ENCODE results near the gene FRMD3. TPM values are rescaled to one million over a fixed set of nuclear protein-coding genes. Genes with fewer than 3 reads are reported as not detected.

FRMD3 gene
- total RNA-seq, 1 experiment from 2014 or later = 14.5 TPM

DNA sequence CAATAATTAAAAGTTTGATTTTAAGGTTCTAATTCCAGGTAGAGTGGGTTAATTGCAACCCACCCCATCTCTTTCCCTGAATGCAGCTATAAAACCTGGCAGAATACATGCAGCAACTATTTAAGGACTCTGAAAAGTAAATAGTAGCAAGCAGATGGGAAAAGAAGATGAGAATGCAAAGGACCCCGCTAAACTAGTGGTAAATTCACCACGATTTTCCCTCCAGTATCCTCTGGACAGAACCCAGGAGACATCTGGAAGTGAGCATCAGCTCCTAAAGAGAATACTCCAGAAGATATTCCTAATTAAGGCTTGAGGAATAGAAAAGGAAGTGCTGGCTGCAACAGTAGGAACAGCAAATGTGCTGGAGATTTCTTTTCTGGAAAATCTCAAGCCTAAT, 170.9 kb downstream of the FRMD3 start:
- POLR2A ChIA-PET = no interaction called here
- DNase-seq (ENCODE audit: low read depth, low spot score) (no peak), ATAC-seq (no peak)
- H3K9me3 ChIP-seq (ENCODE audit: control insufficient read depth, insufficient read depth, low read depth, low read length) = no peaks in the 10 kb centered on the region
- H3K36me3 ChIP-seq (ENCODE audit: control insufficient read depth, insufficient read depth, low read length) = no peaks in the 10 kb centered on the region
- TF ChIP-seq, protein P1, sequence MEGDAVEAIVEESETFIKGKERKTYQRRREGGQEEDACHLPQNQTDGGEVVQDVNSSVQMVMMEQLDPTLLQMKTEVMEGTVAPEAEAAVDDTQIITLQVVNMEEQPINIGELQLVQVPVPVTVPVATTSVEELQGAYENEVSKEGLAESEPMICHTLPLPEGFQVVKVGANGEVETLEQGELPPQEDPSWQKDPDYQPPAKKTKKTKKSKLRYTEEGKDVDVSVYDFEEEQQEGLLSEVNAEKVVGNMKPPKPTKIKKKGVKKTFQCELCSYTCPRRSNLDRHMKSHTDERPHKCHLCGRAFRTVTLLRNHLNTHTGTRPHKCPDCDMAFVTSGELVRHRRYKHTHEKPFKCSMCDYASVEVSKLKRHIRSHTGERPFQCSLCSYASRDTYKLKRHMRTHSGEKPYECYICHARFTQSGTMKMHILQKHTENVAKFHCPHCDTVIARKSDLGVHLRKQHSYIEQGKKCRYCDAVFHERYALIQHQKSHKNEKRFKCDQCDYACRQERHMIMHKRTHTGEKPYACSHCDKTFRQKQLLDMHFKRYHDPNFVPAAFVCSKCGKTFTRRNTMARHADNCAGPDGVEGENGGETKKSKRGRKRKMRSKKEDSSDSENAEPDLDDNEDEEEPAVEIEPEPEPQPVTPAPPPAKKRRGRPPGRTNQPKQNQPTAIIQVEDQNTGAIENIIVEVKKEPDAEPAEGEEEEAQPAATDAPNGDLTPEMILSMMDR (IDR thresholded peaks at IDR 0.05) = no peak
- TF ChIP-seq SIN3A (IDR thresholded peaks at IDR 0.05; ENCODE audit: borderline replicate concordance, insufficient read depth, low read depth, low read length) (no peak), POLR2AphosphoS5 (IDR thresholded peaks at IDR 0.05; ENCODE audit: low read depth, low read length) (no peak), TCF7L2 (IDR thresholded peaks at IDR 0.05; ENCODE audit: low read depth, low read length) (no peak)
- TF ChIP-seq, protein P2, sequence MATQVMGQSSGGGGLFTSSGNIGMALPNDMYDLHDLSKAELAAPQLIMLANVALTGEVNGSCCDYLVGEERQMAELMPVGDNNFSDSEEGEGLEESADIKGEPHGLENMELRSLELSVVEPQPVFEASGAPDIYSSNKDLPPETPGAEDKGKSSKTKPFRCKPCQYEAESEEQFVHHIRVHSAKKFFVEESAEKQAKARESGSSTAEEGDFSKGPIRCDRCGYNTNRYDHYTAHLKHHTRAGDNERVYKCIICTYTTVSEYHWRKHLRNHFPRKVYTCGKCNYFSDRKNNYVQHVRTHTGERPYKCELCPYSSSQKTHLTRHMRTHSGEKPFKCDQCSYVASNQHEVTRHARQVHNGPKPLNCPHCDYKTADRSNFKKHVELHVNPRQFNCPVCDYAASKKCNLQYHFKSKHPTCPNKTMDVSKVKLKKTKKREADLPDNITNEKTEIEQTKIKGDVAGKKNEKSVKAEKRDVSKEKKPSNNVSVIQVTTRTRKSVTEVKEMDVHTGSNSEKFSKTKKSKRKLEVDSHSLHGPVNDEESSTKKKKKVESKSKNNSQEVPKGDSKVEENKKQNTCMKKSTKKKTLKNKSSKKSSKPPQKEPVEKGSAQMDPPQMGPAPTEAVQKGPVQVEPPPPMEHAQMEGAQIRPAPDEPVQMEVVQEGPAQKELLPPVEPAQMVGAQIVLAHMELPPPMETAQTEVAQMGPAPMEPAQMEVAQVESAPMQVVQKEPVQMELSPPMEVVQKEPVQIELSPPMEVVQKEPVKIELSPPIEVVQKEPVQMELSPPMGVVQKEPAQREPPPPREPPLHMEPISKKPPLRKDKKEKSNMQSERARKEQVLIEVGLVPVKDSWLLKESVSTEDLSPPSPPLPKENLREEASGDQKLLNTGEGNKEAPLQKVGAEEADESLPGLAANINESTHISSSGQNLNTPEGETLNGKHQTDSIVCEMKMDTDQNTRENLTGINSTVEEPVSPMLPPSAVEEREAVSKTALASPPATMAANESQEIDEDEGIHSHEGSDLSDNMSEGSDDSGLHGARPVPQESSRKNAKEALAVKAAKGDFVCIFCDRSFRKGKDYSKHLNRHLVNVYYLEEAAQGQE (IDR thresholded peaks at IDR 0.05; ENCODE audit: insufficient read depth in 1 of 2, low read depth in 2 of 2, low read length in 1 of 2) = no peak
- intact Hi-C loops (cut with micrococcal nuclease; ENCODE audit: unreplicated experiment) (no loop called here), in situ Hi-C loops (cut with HindIII; ENCODE audit: low pct_unique_long_range_greater_than_20kb, low sequenced_read_pairs) (no loop called here)
- no peaks in the 10 kb centered on the region for H3K4me1 ChIP-seq (ENCODE audit: control insufficient read depth, insufficient read depth, low read length)
- BruUV-seq (replicated peaks) = no TSS peak
- CTCF ChIA-PET = no interaction called here
- no peak overlapping the region for H3K4me3 ChIP-seq (ENCODE audit: low read depth in 2 of 2, low read length in 2 of 2)
- H3K27me3 ChIP-seq (ENCODE audit: control insufficient read depth, insufficient read depth, low read length) = no peaks in the 10 kb centered on the region
- H3K27ac ChIP-seq (ENCODE audit: low read length) = no peak overlapping the region

DNA sequence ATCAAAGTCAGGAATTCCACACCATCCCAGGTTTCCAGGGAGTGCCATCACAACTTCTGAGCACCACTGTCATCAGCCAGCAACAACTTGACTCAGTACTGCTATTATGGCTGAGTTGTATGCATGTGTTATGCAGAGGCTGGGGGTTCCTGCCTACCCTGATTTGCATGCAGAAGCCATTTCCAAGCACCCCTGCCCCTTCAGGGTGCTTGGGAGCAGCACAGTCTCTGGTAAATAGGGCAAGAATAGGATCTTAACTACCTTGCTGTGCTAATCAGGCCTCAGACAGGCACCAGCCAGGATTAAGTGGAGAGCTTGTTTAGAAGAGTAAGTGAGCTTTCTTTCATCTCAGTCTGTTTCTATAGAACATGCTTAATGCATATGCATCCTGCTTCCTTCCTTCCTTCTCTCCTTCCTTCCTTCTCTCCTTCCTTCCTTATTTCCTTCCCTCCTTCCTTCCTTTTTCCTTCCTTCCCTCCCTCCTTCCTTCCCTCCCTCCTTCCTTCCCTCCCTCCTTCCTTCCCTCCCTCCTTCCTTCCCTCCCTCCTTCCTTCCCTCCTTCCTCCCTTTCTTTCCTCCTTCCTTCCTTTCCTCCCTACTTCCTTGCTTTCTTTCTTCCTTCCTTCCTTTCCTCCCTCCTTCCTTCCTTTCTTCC, 175.7 kb downstream of the FRMD3 start:
- no peak overlapping the region for H3K4me3 ChIP-seq (ENCODE audit: low read depth in 2 of 2, low read length in 2 of 2)
- TF ChIP-seq SIN3A (IDR thresholded peaks at IDR 0.05; ENCODE audit: borderline replicate concordance, insufficient read depth, low read depth, low read length) (no peak), POLR2AphosphoS5 (IDR thresholded peaks at IDR 0.05; ENCODE audit: low read depth, low read length) (no peak), TCF7L2 (IDR thresholded peaks at IDR 0.05; ENCODE audit: low read depth, low read length) (no peak)
- TF ChIP-seq, protein P1 (IDR thresholded peaks at IDR 0.05) = no peak
- TF ChIP-seq, protein P2 (IDR thresholded peaks at IDR 0.05; ENCODE audit: insufficient read depth in 1 of 2, low read depth in 2 of 2, low read length in 1 of 2) = no peak
- no peaks in the 10 kb centered on the region for H3K9me3 ChIP-seq (ENCODE audit: control insufficient read depth, insufficient read depth, low read depth, low read length)
- DNase-seq (ENCODE audit: low read depth, low spot score) (no peak), ATAC-seq (no peak)
- no peak overlapping the region for H3K27ac ChIP-seq (ENCODE audit: low read length)
- no peaks in the 10 kb centered on the region for H3K27me3 ChIP-seq (ENCODE audit: control insufficient read depth, insufficient read depth, low read length)
- intact Hi-C loops (cut with micrococcal nuclease; ENCODE audit: unreplicated experiment) = no loop called here
- POLR2A ChIA-PET = no interaction called here
- in situ Hi-C loops (cut with HindIII; ENCODE audit: low pct_unique_long_range_greater_than_20kb, low sequenced_read_pairs) = no loop called here
- CTCF ChIA-PET = no interaction called here
- no TSS peak for BruUV-seq (replicated peaks)
- H3K36me3 ChIP-seq (ENCODE audit: control insufficient read depth, insufficient read depth, low read length) = no peaks in the 10 kb centered on the region
- H3K4me1 ChIP-seq (ENCODE audit: control insufficient read depth, insufficient read depth, low read length) = no peaks in the 10 kb centered on the region

Measured in Panc1 (cell line).